ENCODE results near the gene PLCG2. TPM values are rescaled to one million over a fixed set of nuclear protein-coding genes. Genes with fewer than 3 reads are reported as not detected.
"Not testable (repeated sequence)": the region's sequence is repeated elsewhere in the genome, so short reads cannot be mapped to it uniquely, and the experiment has no call there.

PLCG2 gene
- total RNA-seq, 1 donor from 2014 or later: 9.1 TPM

- Mint-ChIP-seq H3K9me3 (ENCODE audit: low read depth) (no peaks in the 10 kb centered on the region), H3K4me3 (ENCODE audit: low read depth) (no peak overlapping the region), H3K27ac (no peak overlapping the region), H3K36me3 (ENCODE audit: insufficient read depth) (no peaks in the 10 kb centered on the region), H3K27me3 (peaks cover 18% of the 10 kb centered on the region), H3K4me1 (ENCODE audit: low read depth) (peaks cover 2% of the 10 kb centered on the region)
- no peak for TF ChIP-seq CTCF (IDR thresholded peaks at IDR 0.05; ENCODE audit: unreplicated experiment)
- DNase-seq (ENCODE audit: low spot score, unreplicated experiment): no peak
These were observed 38.9 kb upstream of the PLCG2 start for GRCh38 chr16:81740169-81740568.

DNA sequence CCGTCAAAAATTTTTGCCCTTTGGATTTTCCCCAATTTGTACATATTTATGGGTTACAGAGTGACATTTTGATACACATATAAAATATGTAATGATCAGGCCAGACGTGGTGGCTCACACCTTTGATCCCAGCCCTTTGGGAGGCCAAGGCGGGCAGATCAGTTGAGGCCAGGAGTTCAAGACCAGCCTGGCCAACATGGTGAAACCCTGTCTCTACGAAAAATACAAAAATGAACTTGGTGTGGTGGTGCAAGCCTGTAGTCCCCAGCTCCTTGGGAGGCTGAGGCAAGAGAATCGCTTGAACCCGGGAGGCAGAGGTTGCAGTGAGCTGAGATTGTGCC, 37.7 kb upstream of the PLCG2 start:
- not testable (repeated sequence) for H3K9me3 Mint-ChIP-seq (ENCODE audit: low read depth); H3K36me3 Mint-ChIP-seq (ENCODE audit: insufficient read depth); DNase-seq (ENCODE audit: low spot score, unreplicated experiment); H3K4me1 Mint-ChIP-seq (ENCODE audit: low read depth); H3K27ac Mint-ChIP-seq; H3K4me3 Mint-ChIP-seq (ENCODE audit: low read depth)
- H3K27me3 Mint-ChIP-seq: peaks cover 18% of the 10 kb centered on the region

DNA sequence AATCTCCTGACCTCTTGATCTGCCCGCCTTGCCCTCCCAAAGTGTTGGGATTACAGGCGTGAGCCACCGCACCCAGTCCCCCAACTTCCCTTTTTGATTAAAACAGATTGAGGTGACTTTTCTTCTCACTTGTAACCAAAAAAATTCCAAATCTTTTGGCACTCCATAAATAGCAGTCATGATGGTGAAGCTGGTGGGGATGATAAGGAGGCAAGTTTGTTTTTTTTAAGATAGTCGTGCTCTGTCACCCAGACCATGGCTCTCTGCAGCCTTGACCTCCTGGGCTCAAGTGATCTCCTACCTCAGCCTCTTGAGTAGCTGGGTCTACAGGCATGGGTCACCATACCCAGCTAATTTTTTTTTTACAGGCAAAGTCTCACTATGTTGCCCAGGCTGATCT, 34.7 kb upstream of the PLCG2 start:
- TF ChIP-seq CTCF (IDR thresholded peaks at IDR 0.05; ENCODE audit: unreplicated experiment): no peak
- H3K36me3 Mint-ChIP-seq (ENCODE audit: insufficient read depth): no peaks in the 10 kb centered on the region
- H3K9me3 Mint-ChIP-seq (ENCODE audit: low read depth): no peaks in the 10 kb centered on the region
- no peak overlapping the region for H3K4me3 Mint-ChIP-seq (ENCODE audit: low read depth)
- H3K27me3 Mint-ChIP-seq: peaks cover 23% of the 10 kb centered on the region
- no peak overlapping the region for H3K27ac Mint-ChIP-seq
- peaks cover 2% of the 10 kb centered on the region for H3K4me1 Mint-ChIP-seq (ENCODE audit: low read depth)
- no peak for DNase-seq (ENCODE audit: low spot score, unreplicated experiment)

GRCh38 chr16:81744911-81745310, 34.2 kb upstream of the PLCG2 start:
- Mint-ChIP-seq H3K9me3 (ENCODE audit: low read depth) (no peaks in the 10 kb centered on the region), H3K4me3 (ENCODE audit: low read depth) (no peak overlapping the region), H3K27me3 (peaks cover 23% of the 10 kb centered on the region), H3K27ac (no peak overlapping the region), H3K4me1 (ENCODE audit: low read depth) (peaks cover 2% of the 10 kb centered on the region), H3K36me3 (ENCODE audit: insufficient read depth) (no peaks in the 10 kb centered on the region)
- no peak for TF ChIP-seq CTCF (IDR thresholded peaks at IDR 0.05; ENCODE audit: unreplicated experiment)
- DNase-seq (ENCODE audit: low spot score, unreplicated experiment): no peak

- no peak for TF ChIP-seq CTCF (IDR thresholded peaks at IDR 0.05; ENCODE audit: unreplicated experiment)
- peak; percentile 35 for DNase-seq (ENCODE audit: low spot score, unreplicated experiment)
- Mint-ChIP-seq H3K36me3 (ENCODE audit: insufficient read depth) (no peaks in the 10 kb centered on the region), H3K9me3 (ENCODE audit: low read depth) (no peaks in the 10 kb centered on the region), H3K4me1 (ENCODE audit: low read depth) (peaks cover 2% of the 10 kb centered on the region), H3K4me3 (ENCODE audit: low read depth) (peak overlapping the region; percentile 70), H3K27me3 (peaks cover 23% of the 10 kb centered on the region), H3K27ac (peak overlapping the region; percentile 91)
These were observed 33.2 kb upstream of the PLCG2 start for GRCh38 chr16:81745704-81746558.

GRCh38 chr16:81746566-81746965, 32.5 kb upstream of the PLCG2 start:
- TF ChIP-seq CTCF (IDR thresholded peaks at IDR 0.05; ENCODE audit: unreplicated experiment): no peak

More at GRCh38 chr16:81746566-81746965, 32.5 kb upstream of the PLCG2 start:
- DNase-seq (ENCODE audit: low spot score, unreplicated experiment): no peak
- H3K4me1 Mint-ChIP-seq (ENCODE audit: low read depth): peaks cover 2% of the 10 kb centered on the region
- no peaks in the 10 kb centered on the region for H3K9me3 Mint-ChIP-seq (ENCODE audit: low read depth)
- H3K27ac Mint-ChIP-seq: no peak overlapping the region
- H3K4me3 Mint-ChIP-seq (ENCODE audit: low read depth): peak overlapping the region; percentile 70
- no peaks in the 10 kb centered on the region for H3K36me3 Mint-ChIP-seq (ENCODE audit: insufficient read depth)
- peaks cover 20% of the 10 kb centered on the region for H3K27me3 Mint-ChIP-seq

Measured in progenitor cell of endocrine pancreas (in vitro differentiated cells).